GM18909 (cell line): ENCODE results near the gene PTPRT.

ENCODE experiments used
- ATAC-seq: cut with Tn5 transposase; IDR thresholded peaks from one replicate; pipeline ENCODE4 v1.9.1; 2021; ENCODE audit warnings: mild to moderate bottlenecking; ENCODE audit not compliant: unreplicated experiment, poor library complexity

Gene PTPRT

DNA sequence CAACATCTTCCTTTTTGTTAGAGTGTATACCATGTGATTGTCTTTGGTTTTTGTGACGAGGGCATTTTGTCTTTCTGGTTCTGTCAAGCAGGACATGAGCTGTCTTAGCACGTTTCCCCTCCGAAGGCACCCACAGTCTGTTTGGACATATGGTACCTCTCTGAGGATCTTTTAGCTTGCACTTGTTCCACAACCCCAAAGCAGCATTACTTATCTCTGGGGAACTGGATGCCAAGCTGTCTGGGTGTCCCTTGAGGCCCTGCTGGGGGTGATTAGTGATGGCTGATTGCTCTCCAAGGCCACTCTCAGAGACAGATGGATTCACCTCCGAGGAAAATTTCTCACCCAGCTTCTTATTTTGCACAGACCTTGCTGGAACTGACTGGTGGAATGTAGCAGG is 1126.6 kb downstream of the PTPRT start:
- no peak for ATAC-seq

DNA sequence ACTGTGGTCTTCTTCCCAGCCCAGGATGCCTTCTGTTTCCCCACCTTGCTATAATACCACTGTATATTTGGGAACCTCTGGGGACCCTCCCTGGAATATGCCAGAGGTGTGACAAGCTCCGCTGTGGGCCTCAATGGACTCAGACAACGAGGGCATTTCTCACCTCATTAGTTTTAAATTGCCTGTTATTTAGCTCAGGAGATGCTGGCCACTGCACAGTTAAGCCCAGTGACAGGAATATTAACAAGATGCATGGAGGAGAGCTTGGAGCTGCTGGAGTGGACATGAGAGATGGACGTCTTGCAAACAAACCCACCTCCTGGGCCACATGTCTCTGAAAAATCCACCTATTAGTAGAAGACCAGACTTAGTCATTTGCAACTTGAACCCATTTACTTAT is 1136.4 kb downstream of the PTPRT start:
- ATAC-seq, result no peak

DNA sequence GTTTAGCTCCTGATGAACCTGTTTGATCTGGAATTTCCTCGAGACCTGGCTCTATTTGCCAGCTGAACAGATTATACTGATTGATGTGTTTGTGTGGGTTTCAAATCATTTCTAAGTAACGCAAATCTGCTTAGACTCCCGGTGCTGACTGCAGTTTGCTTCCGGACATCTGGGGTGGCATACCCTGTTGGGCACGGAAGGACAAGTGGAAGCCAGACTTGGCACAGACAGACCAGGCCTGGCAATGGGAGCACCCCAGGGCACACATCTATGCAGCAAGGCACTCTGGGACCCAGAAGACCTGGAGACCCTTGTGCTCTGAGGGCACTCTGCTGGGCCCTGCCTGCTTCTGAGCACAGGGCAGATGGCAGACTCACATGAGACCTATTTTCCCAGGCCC is 1137.8 kb downstream of the PTPRT start:
- ATAC-seq, result no peak

DNA sequence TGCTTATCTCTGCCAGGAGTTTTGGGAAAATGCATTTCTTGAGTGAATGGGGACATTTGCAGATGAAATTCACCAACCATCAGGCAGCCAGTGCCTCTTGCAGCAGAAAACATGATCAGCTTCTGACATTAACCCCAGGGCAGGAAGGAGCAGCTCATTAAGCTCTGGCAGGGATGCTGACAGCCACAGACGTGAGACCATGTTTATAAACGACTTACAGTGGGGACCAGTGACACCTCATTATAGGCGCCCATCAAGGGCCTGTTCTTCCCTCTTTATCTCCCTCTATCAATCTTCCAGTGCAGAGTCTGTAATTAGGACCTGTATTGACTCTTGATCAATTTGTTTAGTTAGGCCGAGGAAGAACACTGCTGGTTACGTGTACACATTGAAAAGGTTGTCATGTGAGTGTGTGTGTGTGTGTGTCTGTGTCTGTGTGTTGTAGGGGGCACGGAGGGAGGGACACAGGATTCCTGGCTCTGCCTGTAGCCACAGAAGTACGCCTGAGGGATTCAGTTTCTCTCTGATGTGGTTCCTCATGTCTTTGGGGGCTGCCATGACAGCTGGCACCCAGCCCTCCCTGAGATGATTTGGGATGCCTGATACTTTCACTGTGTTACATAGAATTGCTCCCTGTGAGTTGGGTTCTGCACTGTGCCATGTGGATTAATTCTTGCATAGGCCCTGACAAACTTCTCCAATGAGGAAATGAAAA is 1143.2 kb downstream of the PTPRT start:
- ATAC-seq, result no peak

GRCh38 chr20:42043921-42044320 is 1145.8 kb downstream of the PTPRT start:
- no peak for ATAC-seq

DNA sequence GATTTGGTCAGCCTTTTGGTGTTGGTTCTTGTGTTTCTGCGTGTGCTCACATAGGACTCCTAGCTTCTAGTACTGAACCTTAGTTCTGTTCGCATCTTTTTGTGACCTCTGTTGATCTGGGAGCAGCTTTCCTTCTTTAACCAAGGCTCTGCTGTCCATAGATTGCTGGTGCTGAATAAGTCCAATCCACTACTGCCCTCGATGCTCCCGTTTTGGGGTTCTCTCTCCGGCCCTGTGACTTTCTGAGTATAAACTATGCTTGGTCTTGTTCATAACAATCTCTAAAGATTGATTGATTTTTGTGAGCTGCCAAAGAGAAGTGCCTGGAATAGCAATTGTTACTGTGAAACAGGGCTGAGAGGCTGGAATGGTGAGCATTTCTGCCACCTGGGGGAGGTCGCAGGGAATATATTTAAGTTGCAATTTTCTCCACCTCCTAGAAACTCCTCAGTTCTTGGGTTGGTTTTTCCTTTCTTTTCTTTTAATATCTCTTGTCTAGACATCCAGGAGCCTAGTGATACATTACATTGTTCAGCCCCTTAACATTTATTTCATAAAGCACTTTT is 1148.6 kb downstream of the PTPRT start:
- no peak for ATAC-seq

- ATAC-seq, result no peak
Observed at GRCh38 chr20:42027746-42028268, 1161.9 kb downstream of the PTPRT start.

DNA sequence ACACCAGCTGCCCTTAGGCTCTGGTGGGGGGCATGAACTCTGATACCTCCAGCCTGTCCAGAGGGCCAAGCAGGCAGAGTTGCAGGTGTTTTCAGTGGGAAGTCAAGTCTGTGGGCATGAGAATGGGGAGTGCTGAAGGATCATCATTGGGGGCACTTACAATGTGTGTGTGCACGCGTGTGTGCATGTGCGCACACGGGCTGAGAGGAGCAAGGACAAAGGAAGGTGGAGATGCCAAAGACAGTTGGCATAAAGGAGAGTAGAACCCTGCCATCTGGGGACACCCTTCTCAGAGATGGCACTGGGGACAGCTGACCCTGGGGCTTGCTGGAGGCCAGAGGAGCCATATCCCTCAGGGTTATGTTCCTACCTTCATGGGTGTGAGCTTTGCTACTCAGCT is 1163.1 kb downstream of the PTPRT start:
- no peak for ATAC-seq

- ATAC-seq, result no peak
Observed at GRCh38 chr20:42024653-42025052, 1165.1 kb downstream of the PTPRT start.
